GM18526 (cell line): ENCODE results near the gene TLDC2.

ENCODE experiments used
- POLR2A ChIP-seq: IDR thresholded peaks from 3 replicates; pipeline ENCODE4 v1.6.1; 2011; ENCODE audit not compliant: insufficient read length; ENCODE audit errors: extremely low read depth

The TLDC2 gene

GRCh38 chr20:36875702-36876472 is at the start of gene TLDC2:
Gene TLDC2 (plus strand): TSS chr20:36876138. CDS start chr20:36876175, 37 bp downstream.
- TF ChIP-seq POLR2A = no peak

GRCh38 chr20:36826554-36827244 is 49.2 kb upstream of the TLDC2 start:
- TF ChIP-seq POLR2A = no peak

- TF ChIP-seq POLR2A = no peak
Observed at GRCh38 chr20:36827541-36828279, 48.2 kb upstream of the TLDC2 start.

GRCh38 chr20:36830791-36831691 is 44.9 kb upstream of the TLDC2 start:
- no peak for TF ChIP-seq POLR2A

GRCh38 chr20:36832791-36833190 is 43.1 kb upstream of the TLDC2 start:
- TF ChIP-seq POLR2A = no peak

- no peak for TF ChIP-seq POLR2A
Observed at GRCh38 chr20:36833275-36834020, 42.5 kb upstream of the TLDC2 start.

- no peak for TF ChIP-seq POLR2A
Observed at GRCh38 chr20:36835025-36835424, 40.9 kb upstream of the TLDC2 start.

GRCh38 chr20:36835453-36836198 is 40.3 kb upstream of the TLDC2 start:
- peak; percentile 61 for TF ChIP-seq POLR2A

GRCh38 chr20:36836591-36837269 is 39.2 kb upstream of the TLDC2 start:
- no peak for TF ChIP-seq POLR2A

GRCh38 chr20:36839150-36839549 is 36.8 kb upstream of the TLDC2 start:
- no peak for TF ChIP-seq POLR2A

GRCh38 chr20:36845288-36845971 is 30.5 kb upstream of the TLDC2 start:
- TF ChIP-seq POLR2A = no peak

- no peak for TF ChIP-seq POLR2A
Observed at GRCh38 chr20:36847009-36847709, 28.8 kb upstream of the TLDC2 start.
